Endothelial cell of umbilical vein (primary cell): ENCODE results near the gene NUDT14. TPM values are rescaled to one million over a fixed set of nuclear protein-coding genes. Genes with fewer than 3 reads are reported as not detected.

Source experiments
- BruUV-seq: library from RNA; stranded (reverse); fragments of 400-500 nt; replicated peaks from 2 replicates; lab custom pipeline; 2021; lab: Mats Ljungman, UMichigan
- CTCF ChIA-PET: fragments of 300-600, 350-600 bp; sonication (Branson Sonifier 250); formaldehyde crosslinking; loops from one replicate; lab custom pipeline; 2021; ENCODE audit warnings: antibody characterized with exemption, inconsistent platforms; lab: Charles Lee
- POLR2A ChIA-PET: fragments of 300-600, 350-600 bp; sonication (Branson Sonifier 250); formaldehyde crosslinking; loops from one replicate; lab custom pipeline; 2021; ENCODE audit warnings: antibody characterized with exemption, inconsistent platforms; lab: Charles Lee
- DNase-seq: peaks from one replicate; pipeline ENCODE4 v3.0.0-alpha.2; 2011; ENCODE audit warnings: low read depth, low spot score
- FAIRE-seq: peaks from 2 replicates; lab custom pipeline; 2011; peaks lifted over from hg19 to GRCh38; lab: Jason Lieb, UNC
- H2AFZ ChIP-seq: 2 replicates; pipeline ENCODE4 v1.6.0; 2012; ENCODE audit warnings: low read depth, low read length, control low read depth, inconsistent platforms
- H3K27ac ChIP-seq: 2 replicates; pipeline ENCODE4 v1.5.1; 2011; ENCODE audit warnings: low read depth, mild to moderate bottlenecking, control low read depth, low read length, moderate library complexity; ENCODE audit not compliant: insufficient read depth
- H3K27me3 ChIP-seq, 2 experiments: 2 replicates each; pipeline versions ENCODE4 v1.6.0 to v1.6.1; 2011; ENCODE audit warnings: low read length in 2 of 2, mixed read lengths in 1 of 2; ENCODE audit not compliant: control insufficient read depth in 2 of 2, insufficient read depth in 2 of 2
- H3K36me3 ChIP-seq, 2 experiments: 2 replicates in 1 of 2; 3 replicates in 1 of 2; pipeline ENCODE4 v1.5.1; 2011; ENCODE audit warnings: low read length in 2 of 2, mild to moderate bottlenecking in 1 of 2, moderate library complexity in 1 of 2; ENCODE audit not compliant: control insufficient read depth in 2 of 2, insufficient read depth in 2 of 2; ENCODE audit errors: extremely low read depth in 1 of 2
- H3K4me1 ChIP-seq: 3 replicates; pipeline ENCODE4 v1.5.1; 2011; ENCODE audit warnings: mild to moderate bottlenecking, low read length; ENCODE audit not compliant: control insufficient read depth, insufficient read depth; ENCODE audit errors: extremely low read depth
- H3K4me2 ChIP-seq: 2 replicates; pipeline ENCODE4 v1.6.1; 2011; ENCODE audit warnings: low read length, control low read depth, mixed read lengths; ENCODE audit not compliant: insufficient read depth
- H3K4me3 ChIP-seq, 3 experiments: fragments of 200-600 bp in 1 of 3; sonication (generic), shearing (Covaris generic) in 1 of 3; replicated peaks in 1 of 3; 2 replicates each; pipeline ENCODE4 v1.5.1; 2011 to 2016; ENCODE audit warnings: control low read depth in 3 of 3, low read length in 3 of 3, mild to moderate bottlenecking in 2 of 3, inconsistent platforms in 1 of 3, low read depth in 1 of 3, moderate library complexity in 1 of 3; ENCODE audit not compliant: insufficient read depth in 1 of 3
- H3K79me2 ChIP-seq: 2 replicates; pipeline ENCODE4 v1.6.0; 2012; ENCODE audit warnings: low read length, inconsistent platforms; ENCODE audit not compliant: control insufficient read depth, insufficient read depth
- H3K9ac ChIP-seq: replicated peaks from 2 replicates; pipeline ENCODE3; 2011; ENCODE audit warnings: low read length, control low read depth; ENCODE audit not compliant: insufficient read depth; ENCODE audit errors: extremely low read depth
- H3K9me1 ChIP-seq: replicated peaks from 3 replicates; pipeline ENCODE4 v1.6.0; 2011; ENCODE audit warnings: mild to moderate bottlenecking, low read length; ENCODE audit not compliant: control insufficient read depth, insufficient read depth; ENCODE audit errors: extremely low read depth
- H3K9me3 ChIP-seq: replicated peaks from 2 replicates; pipeline ENCODE4 v1.5.1; 2012; ENCODE audit warnings: low read length, inconsistent platforms; ENCODE audit not compliant: control insufficient read depth, insufficient read depth
- H4K20me1 ChIP-seq: replicated peaks from 2 replicates; pipeline ENCODE3; 2011; ENCODE audit warnings: mild to moderate bottlenecking, low read length; ENCODE audit not compliant: control insufficient read depth, insufficient read depth; ENCODE audit errors: extremely low read depth
- CTCF ChIP-seq, 2 donors: IDR thresholded peaks; 1 replicate in 1 of 2; 2 replicates in 1 of 2; pipeline ENCODE4 v1.5.1; 2011; ENCODE audit warnings: low read length in 2 of 2, mild to moderate bottlenecking in 2 of 2, moderate library complexity in 2 of 2, control low read depth in 1 of 2, inconsistent platforms in 1 of 2, low read depth in 1 of 2; ENCODE audit not compliant: insufficient read depth in 1 of 2; ENCODE audit errors: extremely low read depth in 1 of 2
- EZH2 ChIP-seq: IDR thresholded peaks from 2 replicates; pipeline ENCODE4 v1.6.1; 2012; ENCODE audit warnings: borderline replicate concordance, low read depth, mild to moderate bottlenecking, moderate library complexity, low read length, inconsistent platforms; ENCODE audit not compliant: severe bottlenecking
- FOS ChIP-seq: IDR thresholded peaks from 2 replicates; pipeline ENCODE4 v1.6.1; 2011; ENCODE audit warnings: mild to moderate bottlenecking, low read length, moderate library complexity, borderline replicate concordance; ENCODE audit not compliant: insufficient read depth
- GATA2 ChIP-seq: IDR thresholded peaks from 2 replicates; pipeline ENCODE4 v1.7.0; 2011; ENCODE audit warnings: low read depth, mild to moderate bottlenecking, moderate library complexity, mixed read lengths, low read length; ENCODE audit not compliant: insufficient read length, insufficient read depth
- JUN ChIP-seq: IDR thresholded peaks from 2 replicates; pipeline ENCODE4 v1.6.1; 2011; ENCODE audit warnings: borderline replicate concordance, low read depth; ENCODE audit not compliant: insufficient read length, insufficient read depth
- MYC ChIP-seq: IDR thresholded peaks from one replicate; pipeline ENCODE4 v1.6.1; 2011; ENCODE audit warnings: mild to moderate bottlenecking, low read depth, low read length
- POLR2A ChIP-seq: IDR thresholded peaks from 2 replicates; pipeline ENCODE4 v1.6.1; 2012; ENCODE audit warnings: low read depth, mild to moderate bottlenecking, control low read depth, low read length
- POLR2AphosphoS5 ChIP-seq: IDR thresholded peaks from 2 replicates; pipeline ENCODE4 v1.6.1; 2012; ENCODE audit warnings: low read depth, mild to moderate bottlenecking, control low read depth, low read length, moderate library complexity; ENCODE audit not compliant: insufficient read depth
- dilution Hi-C: fragments of 300-500 bp; cut with MboI; formaldehyde crosslinking; loops from one replicate; pipeline ENCODE4 v1.15.0; 2019; ENCODE audit warnings: low sequenced_read_pairs; ENCODE audit not compliant: extremely low pct_ligation_motif_present
- intact Hi-C: fragments of 100-400 bp; cut with micrococcal nuclease; formaldehyde crosslinking; loops from one replicate; pipeline ENCODE4 v1.10.0; 2022
- polyA plus RNA-seq, 4 experiments: library from polyadenylated mRNA; depleted of rRNA in 3 of 4; stranded (reverse) in 3 of 4; unstranded in 1 of 4; fragments of >200 nt; gene quantifications; 2 replicates each; pipeline versions ENCODE4 v1.2.1 to v1.2.3, GENCODE V29; 2011 to 2012; ENCODE audit warnings: missing spikeins in 1 of 4
- total RNA-seq: library from RNA; stranded (reverse); gene quantifications from 2 replicates; pipeline ENCODE4 v1.2.3, GENCODE V29; 2021
- TF ChIP-seq, protein P1 (sequence below): IDR thresholded peaks from 2 replicates; pipeline ENCODE4 v1.6.1; 2011; ENCODE audit not compliant: insufficient read depth, insufficient read length

NUDT14 gene
- total and polyA plus RNA-seq, 2 donors (not counting 3 experiments of a cell fraction or from before 2014, with no cell fraction given), result 97.7 to 103 TPM

DNA sequence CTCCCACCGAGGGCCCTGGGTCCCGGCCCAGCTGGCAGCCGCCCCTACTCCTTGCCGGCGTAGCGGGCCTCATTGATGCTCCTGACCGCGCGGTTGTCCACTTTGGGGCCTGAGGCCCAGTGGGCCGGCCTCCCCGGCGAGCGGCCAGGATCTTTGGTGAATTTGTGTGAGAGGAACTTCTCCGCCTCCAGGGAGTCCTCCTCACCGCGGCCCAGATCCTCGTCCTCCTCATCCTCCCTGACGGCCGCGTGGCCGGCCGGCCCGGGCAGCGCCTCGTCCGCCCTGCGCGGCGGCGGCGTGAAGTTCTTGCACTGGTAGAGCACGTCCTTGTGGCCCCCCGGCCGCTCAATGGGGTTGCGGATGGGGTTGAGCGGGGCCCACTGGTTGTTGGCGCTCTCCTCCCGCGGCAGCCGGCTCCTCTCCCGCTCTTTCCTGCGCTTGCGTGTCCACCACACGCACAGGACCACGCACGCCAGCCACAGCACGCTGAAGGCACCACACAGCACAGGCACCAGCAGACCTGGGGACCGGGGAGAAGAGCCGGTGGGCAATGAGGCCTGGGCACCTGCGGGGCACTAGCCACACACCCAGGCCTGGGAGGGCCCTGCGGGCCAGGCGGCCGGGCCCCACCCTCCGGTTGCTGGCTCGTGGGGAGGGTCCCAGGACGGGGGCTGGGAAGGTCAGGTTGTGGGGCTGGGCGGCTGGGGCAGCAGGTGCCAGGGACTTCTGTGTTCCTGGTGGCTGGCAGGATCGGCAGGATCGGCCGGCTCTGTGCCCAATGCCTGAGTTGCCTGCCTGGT lies 38.3 kb downstream of the NUDT14 start:
- intact Hi-C loops, result no loop called here
- no peaks in the 10 kb centered on the region for H3K27me3 ChIP-seq

GRCh38 chr14:105141486-105142281 lies 39.4 kb downstream of the NUDT14 start:
- intact Hi-C loops, result no loop called here
- BruUV-seq, result TSS peak; percentile 77
- dilution Hi-C loops, result no loop called here

More for the DNA sequence above, 38.3 kb downstream of the NUDT14 start:
- TF ChIP-seq POLR2AphosphoS5, result no peak
- Histone ChIP-seq H3K9me3 (no peaks in the 10 kb centered on the region), H3K9me1 (no peaks in the 10 kb centered on the region), H3K27ac (no peak overlapping the region), H4K20me1 (no peaks in the 10 kb centered on the region), H3K4me2 (no peak overlapping the region), H3K9ac (no peak overlapping the region), H3K4me3 (no peak overlapping the region), H3K36me3 (peaks cover 10 to 42% of the 10 kb centered on the region in 2 experiments), H3K79me2 (no peaks in the 10 kb centered on the region), H3K4me1 (no peaks in the 10 kb centered on the region), H2AFZ (no peak overlapping the region)
- FAIRE-seq, result no peak
- ChIA-PET CTCF (no interaction called here), POLR2A (no interaction called here)
- dilution Hi-C loops, result no loop called here
- no peak for DNase-seq
- no TSS peak for BruUV-seq

More at GRCh38 chr14:105141486-105142281, 39.4 kb downstream of the NUDT14 start:
- H3K4me3 ChIP-seq, result no peak overlapping the region
- POLR2A ChIA-PET, result no interaction called here
- no peaks in the 10 kb centered on the region for H3K27me3 ChIP-seq
- no peaks in the 10 kb centered on the region for H3K9me1 ChIP-seq
- no peaks in the 10 kb centered on the region for H4K20me1 ChIP-seq
- H3K9ac ChIP-seq, result no peak overlapping the region
- no peaks in the 10 kb centered on the region for H3K79me2 ChIP-seq
- no peak for TF ChIP-seq JUN
- no peak for TF ChIP-seq FOS
- TF ChIP-seq POLR2AphosphoS5, result no peak
- TF ChIP-seq EZH2, result no peak
- TF ChIP-seq, protein P1, sequence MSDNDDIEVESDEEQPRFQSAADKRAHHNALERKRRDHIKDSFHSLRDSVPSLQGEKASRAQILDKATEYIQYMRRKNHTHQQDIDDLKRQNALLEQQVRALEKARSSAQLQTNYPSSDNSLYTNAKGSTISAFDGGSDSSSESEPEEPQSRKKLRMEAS, result no peak
- no peak for TF ChIP-seq MYC
- TF ChIP-seq GATA2, result no peak
- TF ChIP-seq CTCF (IDR thresholded peaks at IDR 0.05; ENCODE audit: extremely low read depth in 1 of 2, insufficient read depth in 1 of 2, low read depth in 1 of 2, low read length in 2 of 2), result no peak
- TF ChIP-seq POLR2A, result no peak
- peaks cover 10 to 33% of the 10 kb centered on the region in 2 experiments for H3K36me3 ChIP-seq
- no peaks in the 10 kb centered on the region for H3K9me3 ChIP-seq
- no peaks in the 10 kb centered on the region for H3K4me1 ChIP-seq
- no peak overlapping the region for H3K4me2 ChIP-seq
- FAIRE-seq (no peak), DNase-seq (no peak)
- no peak overlapping the region for H2AFZ ChIP-seq
- CTCF ChIA-PET, result no interaction called here
- no peak overlapping the region for H3K27ac ChIP-seq
